ENCODE data around the gene SAT2. TPM values are rescaled to one million over a fixed set of nuclear protein-coding genes. Genes with fewer than 3 reads are reported as not detected.

The SAT2 gene
- total RNA-seq, result 58.8 and 85.5 TPM in 2 replicates

GRCh38 chr17:7627250-7628121, at the start of gene SAT2:
TSS of gene SAT2 (minus strand) at chr17:7627821. CDS start at chr17:7627635, 186 bp downstream.

GRCh38 chr17:7650509-7651096, 23.0 kb upstream of the SAT2 start, which contains the start of gene ATP1B2:
TSS of gene ATP1B2 (plus strand) at chr17:7650926. CDS start at chr17:7651519, 593 bp downstream.

GRCh38 chr17:7629939-7630571, 2.4 kb upstream of the SAT2 start, which contains the start of gene SHBG:
TSS of gene SHBG (plus strand) at chr17:7630135. CDS start at chr17:7630173, 38 bp downstream.

GRCh38 chr17:7614425-7615264, 13.0 kb downstream of the SAT2 start, which contains the start of gene FXR2:
TSS of gene FXR2 (minus strand) at chr17:7614897. CDS start at chr17:7614532, 365 bp downstream.

GRCh38 chr17:7589891-7590691, 37.5 kb downstream of the SAT2 start, which contains the start of gene SOX15:
TSS of gene SOX15 (minus strand) at chr17:7590094. CDS start at chr17:7589676, 418 bp downstream.

GRCh38 chr17:7583253-7584109, 44.1 kb downstream of the SAT2 start, which contains the start of gene MPDU1:
TSS of gene MPDU1 (plus strand) at chr17:7583852. CDS start at chr17:7583863, 11 bp downstream.

GRCh38 chr17:7579001-7579833, 48.4 kb downstream of the SAT2 start, which contains the start of gene CD68:
TSS of gene CD68 (plus strand) at chr17:7579638. CDS start at chr17:7579678, 40 bp downstream.

Other genes starting within 250 kb of the SAT2 start
- 0.09 and 0.47 TPM in 2 replicates for gene TNK1, start 246.7 kb downstream of the SAT2 start, total RNA-seq
- 45.7 and 72.9 TPM in 2 replicates for gene PLSCR3, start 233.3 kb downstream of the SAT2 start, total RNA-seq
- gene TMEM256, start 223.7 kb downstream of the SAT2 start, total RNA-seq, result 83.2 and 132 TPM in 2 replicates
- gene NLGN2, start 220.0 kb downstream of the SAT2 start, total RNA-seq, result 13.5 and 18.6 TPM in 2 replicates
- not detected in 2 replicates for gene SPEM1, start 207.5 kb downstream of the SAT2 start, total RNA-seq
- gene SPEM2, start 202.2 kb downstream of the SAT2 start, total RNA-seq, result not detected in 2 replicates
- gene SPEM3, start 199.0 kb downstream of the SAT2 start, total RNA-seq, result not detected in 2 replicates
- 1.3 and 2.4 TPM in 2 replicates for gene TMEM102, start 192.4 kb downstream of the SAT2 start, total RNA-seq
- 0.43 and 2.0 TPM in 2 replicates for gene FGF11, start 188.3 kb downstream of the SAT2 start, total RNA-seq
- 3.7 and 6.7 TPM in 2 replicates for gene CHRNB1, start 182.8 kb downstream of the SAT2 start, total RNA-seq
- gene ZBTB4, start 148.2 kb downstream of the SAT2 start, total RNA-seq, result 25.4 and 29.3 TPM in 2 replicates
- gene SLC35G6, start 146.4 kb downstream of the SAT2 start, total RNA-seq, result not detected in 2 replicates
- 35.5 and 50.7 TPM in 2 replicates for gene POLR2A, start 143.5 kb downstream of the SAT2 start, total RNA-seq
- gene TNFSF12, start 78.8 kb downstream of the SAT2 start, total RNA-seq, result 14.1 and 17.4 TPM in 2 replicates
- 2.1 and 3.6 TPM in 2 replicates for gene TNFSF13, start 69.1 kb downstream of the SAT2 start, total RNA-seq
- gene SENP3, start 65.9 kb downstream of the SAT2 start, total RNA-seq, result 45.6 and 47.5 TPM in 2 replicates
- gene CD68, start 48.2 kb downstream of the SAT2 start, total RNA-seq, result 13.4 and 22.7 TPM in 2 replicates
- gene MPDU1, start 44.0 kb downstream of the SAT2 start, total RNA-seq, result 115 and 144 TPM in 2 replicates
- gene SOX15, start 37.7 kb downstream of the SAT2 start, total RNA-seq, result 0.12 and 0.85 TPM in 2 replicates
- gene FXR2, start 12.9 kb downstream of the SAT2 start, total RNA-seq, result 17.7 and 41.3 TPM in 2 replicates
- gene SHBG, start 2.3 kb upstream of the SAT2 start, total RNA-seq, result 0.12 and 4.1 TPM in 2 replicates
- gene ATP1B2, start 23.1 kb upstream of the SAT2 start, total RNA-seq, result 0.93 TPM in 1 of 2 replicates, not detected in the other
- 44.9 and 63.2 TPM in 2 replicates for gene TP53, start 59.7 kb upstream of the SAT2 start, total RNA-seq
- 3.3 and 6.8 TPM in 2 replicates for gene WRAP53, start 60.7 kb upstream of the SAT2 start, total RNA-seq
- gene EFNB3, start 77.4 kb upstream of the SAT2 start, total RNA-seq, result 3.3 and 4.9 TPM in 2 replicates
- gene DNAH2, start 89.9 kb upstream of the SAT2 start, total RNA-seq, result 0.26 and 1.1 TPM in 2 replicates
- 2.9 and 9.8 TPM in 2 replicates for gene KDM6B, start 206.4 kb upstream of the SAT2 start, total RNA-seq
- gene TMEM88, start 227.2 kb upstream of the SAT2 start, total RNA-seq, result 7.8 and 67.0 TPM in 2 replicates
- 83.2 and 132 TPM in 2 replicates for gene NAA38, start 229.7 kb upstream of the SAT2 start, total RNA-seq
- gene CYB5D1, start 230.2 kb upstream of the SAT2 start, total RNA-seq, result 5.5 and 5.7 TPM in 2 replicates

Data from pericardium fibroblast (primary cell).